Trophoblast cell (in vitro differentiated cells and primary cell): ENCODE data around the gene VPS25.
"Not testable (repeated sequence)": the region's sequence is repeated elsewhere in the genome, so short reads cannot be mapped to it uniquely, and the experiment has no call there.

Source experiments
- DNase-seq, 2 donors: peaks; one replicate each; pipeline ENCODE4 v3.0.0-alpha.2; 2016
- H2AFZ ChIP-seq: 2 replicates; pipeline ENCODE4 v1.6.1; 2013; ENCODE audit warnings: low read length, moderate library complexity, mild to moderate bottlenecking; ENCODE audit not compliant: insufficient read depth, poor library complexity
- H2AK5ac ChIP-seq: 2 replicates; pipeline ENCODE4 v1.6.1; 2013; ENCODE audit warnings: mild to moderate bottlenecking, low read length
- H2BK120ac ChIP-seq: 2 replicates; pipeline ENCODE4 v1.6.1; 2013; ENCODE audit warnings: low read length, mild to moderate bottlenecking, moderate library complexity; ENCODE audit not compliant: insufficient read depth, poor library complexity
- H2BK12ac ChIP-seq: 2 replicates; pipeline ENCODE4 v1.6.1; 2013; ENCODE audit warnings: mild to moderate bottlenecking, low read length, moderate library complexity
- H2BK5ac ChIP-seq: 2 replicates; pipeline ENCODE4 v1.6.1; 2013; ENCODE audit warnings: low read length, low read depth, moderate library complexity, mild to moderate bottlenecking; ENCODE audit not compliant: poor library complexity
- H3K14ac ChIP-seq: 2 replicates; pipeline ENCODE4 v1.6.1; 2013; ENCODE audit warnings: mild to moderate bottlenecking, low read length
- H3K18ac ChIP-seq: 2 replicates; pipeline ENCODE4 v1.6.1; 2013; ENCODE audit warnings: mild to moderate bottlenecking, low read length
- H3K23ac ChIP-seq: 2 replicates; pipeline ENCODE4 v1.6.1; 2013; ENCODE audit warnings: low read length
- H3K27ac ChIP-seq: 2 replicates; pipeline ENCODE4 v1.5.1; 2013; ENCODE audit warnings: low read depth, mild to moderate bottlenecking, inconsistent platforms, low read length, moderate library complexity
- H3K27me3 ChIP-seq: 2 replicates; pipeline ENCODE4 v1.6.1; 2013; ENCODE audit warnings: inconsistent platforms, mild to moderate bottlenecking, low read length, moderate library complexity; ENCODE audit not compliant: insufficient read depth
- H3K36me3 ChIP-seq, 2 experiments: 1 replicate in 1 of 2; 2 replicates in 1 of 2; pipeline ENCODE4 v1.6.1; 2013; ENCODE audit warnings: low read length in 2 of 2, mild to moderate bottlenecking in 2 of 2, moderate library complexity in 1 of 2; ENCODE audit not compliant: insufficient read depth in 2 of 2, control insufficient read depth in 1 of 2
- H3K4ac ChIP-seq: 2 replicates; pipeline ENCODE4 v1.6.1; 2013; ENCODE audit warnings: low read depth, mild to moderate bottlenecking, low read length, moderate library complexity
- H3K4me1 ChIP-seq, 2 experiments: 1 replicate in 1 of 2; 2 replicates in 1 of 2; pipeline ENCODE4 v1.6.1; 2013; ENCODE audit warnings: low read length in 2 of 2, mild to moderate bottlenecking in 2 of 2, moderate library complexity in 1 of 2; ENCODE audit not compliant: insufficient read depth in 2 of 2, control insufficient read depth in 1 of 2
- H3K4me2 ChIP-seq: 2 replicates; pipeline ENCODE4 v1.6.1; 2013; ENCODE audit warnings: inconsistent platforms, mild to moderate bottlenecking, low read length, moderate library complexity
- H3K4me3 ChIP-seq: 2 replicates; pipeline ENCODE4 v1.5.1; 2013; ENCODE audit warnings: mild to moderate bottlenecking, low read depth, low read length, inconsistent platforms
- H3K79me1 ChIP-seq: one replicate; pipeline ENCODE4 v1.6.1; 2013; ENCODE audit warnings: low read length
- H3K79me2 ChIP-seq: 2 replicates; pipeline ENCODE4 v1.6.1; 2013; ENCODE audit warnings: low read length, mild to moderate bottlenecking; ENCODE audit not compliant: control insufficient read depth, insufficient read depth, poor library complexity
- H3K9ac ChIP-seq: 2 replicates; pipeline ENCODE4 v1.6.1; 2013; ENCODE audit warnings: mild to moderate bottlenecking, low read length
- H3K9me3 ChIP-seq: 2 replicates; pipeline ENCODE4 v1.6.1; 2013; ENCODE audit warnings: low read depth, mild to moderate bottlenecking, control low read depth, inconsistent platforms, low read length; ENCODE audit not compliant: insufficient read depth
- H4K12ac ChIP-seq: 2 replicates; pipeline ENCODE4 v1.6.1; 2013; ENCODE audit warnings: low read depth, mild to moderate bottlenecking, low read length, moderate library complexity
- H4K8ac ChIP-seq: 2 replicates; pipeline ENCODE4 v1.6.1; 2013; ENCODE audit warnings: low read depth, mild to moderate bottlenecking, low read length, moderate library complexity
- H4K91ac ChIP-seq: one replicate; pipeline ENCODE4 v1.6.1; 2013; ENCODE audit warnings: low read depth, mild to moderate bottlenecking, low read length, moderate library complexity
- WGBS: extraction: QIAGEN DNeasy Blood & Tissue Kit; methylation state at CpG from one replicate; pipeline ENCODE4 v1.1.7; 2013; ENCODE audit warnings: missing lambda C conversion rate; ENCODE audit not compliant: insufficient read length, insufficient coverage; ENCODE audit errors: extremely low coverage; 5-methylcytosine and 5-hydroxymethylcytosine counted together

Gene VPS25

GRCh38 chr17:42766124-42766523, 7.1 kb upstream of the VPS25 start:
- H3K18ac ChIP-seq = no peak overlapping the region
- peaks cover 2 to 4% of the 10 kb centered on the region in 2 experiments for H3K4me1 ChIP-seq
- H3K79me2 ChIP-seq = no peaks in the 10 kb centered on the region
- H4K8ac ChIP-seq = no peak overlapping the region
- H3K14ac ChIP-seq = no peak overlapping the region
- no peak overlapping the region for H4K91ac ChIP-seq
- H3K27ac ChIP-seq = no peak overlapping the region
- H3K9ac ChIP-seq = no peak overlapping the region
- DNase-seq = no peak
- H2BK120ac ChIP-seq = no peak overlapping the region
- no peaks in the 10 kb centered on the region for H3K79me1 ChIP-seq
- no peak overlapping the region for H3K4ac ChIP-seq
- no peak overlapping the region for H2AK5ac ChIP-seq
- no peaks in the 10 kb centered on the region for H3K36me3 ChIP-seq
- no peak overlapping the region for H4K12ac ChIP-seq
- no CpG with 5 or more reads among the region's 6 CpGs for whole genome bisulfite sequencing
- H2BK12ac ChIP-seq = no peak overlapping the region
- no peak overlapping the region for H2AFZ ChIP-seq
- peaks cover 15% of the 10 kb centered on the region for H3K27me3 ChIP-seq
- H2BK5ac ChIP-seq = no peak overlapping the region
- H3K4me2 ChIP-seq = no peak overlapping the region
- H3K9me3 ChIP-seq = peaks cover 4% of the 10 kb centered on the region
- H3K23ac ChIP-seq = no peak overlapping the region
- H3K4me3 ChIP-seq = no peak overlapping the region

GRCh38 chr17:42767512-42767911, 5.7 kb upstream of the VPS25 start:
- no peak for DNase-seq
- Histone ChIP-seq H3K18ac (no peak overlapping the region), H3K4me1 (no peaks in the 10 kb centered on the region), H3K27ac (no peak overlapping the region), H3K79me1 (no peaks in the 10 kb centered on the region), H3K9me3 (no peaks in the 10 kb centered on the region), H3K4ac (no peak overlapping the region), H3K23ac (no peak overlapping the region), H3K4me2 (no peak overlapping the region), H3K79me2 (no peaks in the 10 kb centered on the region), H2BK5ac (no peak overlapping the region), H4K12ac (no peak overlapping the region), H3K27me3 (peaks cover under 1% of the 10 kb centered on the region), H2BK12ac (no peak overlapping the region), H4K8ac (no peak overlapping the region), H3K14ac (no peak overlapping the region), H4K91ac (no peak overlapping the region), H2BK120ac (no peak overlapping the region), H3K9ac (no peak overlapping the region), H2AK5ac (no peak overlapping the region), H2AFZ (no peak overlapping the region), H3K36me3 (no peaks in the 10 kb centered on the region), H3K4me3 (no peak overlapping the region)

GRCh38 chr17:42768006-42768405, 5.2 kb upstream of the VPS25 start:
- no CpG with 5 or more reads among the region's 9 CpGs for WGBS
- not testable (repeated sequence) for H2BK120ac ChIP-seq, H3K18ac ChIP-seq, H2AFZ ChIP-seq, H3K79me2 ChIP-seq, H3K27me3 ChIP-seq, H2AK5ac ChIP-seq, H3K27ac ChIP-seq, H3K4me1 ChIP-seq, H3K9me3 ChIP-seq, H4K91ac ChIP-seq, H3K14ac ChIP-seq, H3K36me3 ChIP-seq, H2BK12ac ChIP-seq, H3K4me3 ChIP-seq, H2BK5ac ChIP-seq, H4K12ac ChIP-seq, H3K9ac ChIP-seq, DNase-seq, H3K79me1 ChIP-seq, H4K8ac ChIP-seq, H3K4me2 ChIP-seq, H3K23ac ChIP-seq, H3K4ac ChIP-seq

GRCh38 chr17:42769964-42770363, 3.3 kb upstream of the VPS25 start:
- not testable (repeated sequence) for DNase-seq

More at GRCh38 chr17:42769964-42770363, 3.3 kb upstream of the VPS25 start:
- not testable (repeated sequence) for H3K27me3 ChIP-seq, H3K4me2 ChIP-seq, H3K36me3 ChIP-seq, H2AFZ ChIP-seq, H3K9me3 ChIP-seq, H2BK5ac ChIP-seq, H4K91ac ChIP-seq, H3K79me1 ChIP-seq, H2AK5ac ChIP-seq, H3K79me2 ChIP-seq, H4K8ac ChIP-seq, H3K4me3 ChIP-seq, H3K4ac ChIP-seq, H3K9ac ChIP-seq, H3K4me1 ChIP-seq, H3K23ac ChIP-seq, H2BK12ac ChIP-seq, H3K18ac ChIP-seq, H3K27ac ChIP-seq, H4K12ac ChIP-seq, H2BK120ac ChIP-seq, H3K14ac ChIP-seq
- WGBS = no CpG with 5 or more reads among the region's 10 CpGs
